ENCODE data around the gene GPATCH1. TPM values are rescaled to one million over a fixed set of nuclear protein-coding genes. Genes with fewer than 3 reads are reported as not detected.

GPATCH1 gene
- total and polyA plus RNA-seq, 10 of the 15 experiments (the other 5 are each of a cell fraction or from before 2014, with no cell fraction given) = 4.5 to 9.6 (median 7.2) TPM

GRCh38 chr19:33124207-33125098, 43.5 kb downstream of the GPATCH1 start:
- ATAC-seq (no peak), FAIRE-seq (no peak), DNase-seq (ENCODE audit: low read depth, low spot score) (no peak)
- Histone ChIP-seq H3K27ac (ENCODE audit: control insufficient read depth, insufficient read depth) (no peak overlapping the region), H4K20me1 (ENCODE audit: control insufficient read depth, insufficient read depth) (no peaks in the 10 kb centered on the region), H3K9ac (ENCODE audit: control insufficient read depth, insufficient read depth, low read length) (no peak overlapping the region), H3K4me3 (no peak overlapping the region), H3K79me2 (ENCODE audit: control insufficient read depth, insufficient read depth, low read length) (no peaks in the 10 kb centered on the region), H3K9me3 (replicated peaks; ENCODE audit: control insufficient read depth, insufficient read depth, low read length) (no peaks in the 10 kb centered on the region), H2AFZ (ENCODE audit: control insufficient read depth, low read depth, low read length) (no peak overlapping the region), H3K4me2 (ENCODE audit: control insufficient read depth, insufficient read depth) (no peak overlapping the region), H3K36me3 (ENCODE audit: control insufficient read depth in 2 of 2, insufficient read depth in 2 of 2, low read length in 1 of 2) (no peaks in the 10 kb centered on the region; a peak in 1 of 4 replicates), H3K4me1 (ENCODE audit: control insufficient read depth, insufficient read depth, low read length) (no peaks in the 10 kb centered on the region), H3K27me3 (replicated peaks in 1 of 2; ENCODE audit: control insufficient read depth in 2 of 2, insufficient read depth in 2 of 2, low read length in 1 of 2) (no peaks in the 10 kb centered on the region)
- CTCF ChIA-PET = interaction anchor here (0.6 to 5.1 kb wide), 16 partner anchors 8 to 282 kb away, joined by 3 to 51 read pairs (median 5); no protein-coding TSS in a partner anchor
- intact Hi-C loops (cut with micrococcal nuclease; ENCODE audit: unreplicated experiment) (loop anchor here (5.0 kb wide), 2 partner anchors 53 to 283 kb away; no protein-coding TSS in a partner anchor), in situ Hi-C loops (cut with MboI) (no loop called here)
- 76% methylated on average over 10 of the region's 10 CpGs for WGBS (ENCODE audit: insufficient coverage, insufficient replicate concordance, low lambda C conversion rate, missing lambda C conversion rate)
- RAD21 ChIA-PET (ENCODE audit: unreplicated experiment) = interaction anchor here (0.7 to 1.0 kb wide), 2 partner anchors 60 to 66 kb away, joined by 3 read pairs; no protein-coding TSS in a partner anchor
- POLR2A ChIA-PET = interaction anchor here (0.5 to 0.7 kb wide), 2 partner anchors 14 to 151 kb away, joined by 3 read pairs; no protein-coding TSS in a partner anchor
- SMC1A ChIA-PET (ENCODE audit: uncharacterized antibody, unreplicated experiment) = interaction anchor here (0.6 to 2.6 kb wide), 3 partner anchors 52 to 196 kb away, joined by 3 to 8 read pairs (median 7); no protein-coding TSS in a partner anchor
- no TSS peak for BruUV-seq (replicated peaks)
- TF ChIP-seq JUNB (IDR thresholded peaks at IDR 0.05) (no peak), MEF2A (IDR thresholded peaks at IDR 0.05; ENCODE audit: insufficient read depth, low read depth, low read length) (no peak), RAD21 (IDR thresholded peaks at IDR 0.05; ENCODE audit: insufficient read depth, low read depth, low read length) (no peak), SIX5 (IDR thresholded peaks at IDR 0.05; ENCODE audit: low read depth, low read length, severe bottlenecking) (no peak), GATAD2B (conservative IDR thresholded peaks at IDR 0.05; ENCODE audit: low read depth) (no peak), CREB1 (IDR thresholded peaks at IDR 0.05; ENCODE audit: low read depth) (no peak), SPI1 (IDR thresholded peaks at IDR 0.05; ENCODE audit: borderline replicate concordance, insufficient read depth, low read depth, low read length) (no peak), SMARCA5 (IDR thresholded peaks at IDR 0.05) (no peak), SUZ12 (IDR thresholded peaks at IDR 0.05; ENCODE audit: unreplicated experiment) (no peak), SIN3A (IDR thresholded peaks at IDR 0.05; ENCODE audit: low read depth, low read length) (no peak), CEBPZ (IDR thresholded peaks at IDR 0.05; ENCODE audit: low read depth, low read length) (no peak), SMAD5 (IDR thresholded peaks at IDR 0.05; ENCODE audit: low read depth) (no peak), FOXM1 (IDR thresholded peaks at IDR 0.05; ENCODE audit: low read depth, low read length) (no peak), SRF (IDR thresholded peaks at IDR 0.05; ENCODE audit: low read depth in 2 of 2, low read length in 2 of 2) (no peak), ATF7 (IDR thresholded peaks at IDR 0.05; ENCODE audit: low read depth) (no peak), TBL1XR1 (IDR thresholded peaks at IDR 0.05; ENCODE audit: low read depth, low read length) (no peak)
- TF ChIP-seq, protein P1, sequence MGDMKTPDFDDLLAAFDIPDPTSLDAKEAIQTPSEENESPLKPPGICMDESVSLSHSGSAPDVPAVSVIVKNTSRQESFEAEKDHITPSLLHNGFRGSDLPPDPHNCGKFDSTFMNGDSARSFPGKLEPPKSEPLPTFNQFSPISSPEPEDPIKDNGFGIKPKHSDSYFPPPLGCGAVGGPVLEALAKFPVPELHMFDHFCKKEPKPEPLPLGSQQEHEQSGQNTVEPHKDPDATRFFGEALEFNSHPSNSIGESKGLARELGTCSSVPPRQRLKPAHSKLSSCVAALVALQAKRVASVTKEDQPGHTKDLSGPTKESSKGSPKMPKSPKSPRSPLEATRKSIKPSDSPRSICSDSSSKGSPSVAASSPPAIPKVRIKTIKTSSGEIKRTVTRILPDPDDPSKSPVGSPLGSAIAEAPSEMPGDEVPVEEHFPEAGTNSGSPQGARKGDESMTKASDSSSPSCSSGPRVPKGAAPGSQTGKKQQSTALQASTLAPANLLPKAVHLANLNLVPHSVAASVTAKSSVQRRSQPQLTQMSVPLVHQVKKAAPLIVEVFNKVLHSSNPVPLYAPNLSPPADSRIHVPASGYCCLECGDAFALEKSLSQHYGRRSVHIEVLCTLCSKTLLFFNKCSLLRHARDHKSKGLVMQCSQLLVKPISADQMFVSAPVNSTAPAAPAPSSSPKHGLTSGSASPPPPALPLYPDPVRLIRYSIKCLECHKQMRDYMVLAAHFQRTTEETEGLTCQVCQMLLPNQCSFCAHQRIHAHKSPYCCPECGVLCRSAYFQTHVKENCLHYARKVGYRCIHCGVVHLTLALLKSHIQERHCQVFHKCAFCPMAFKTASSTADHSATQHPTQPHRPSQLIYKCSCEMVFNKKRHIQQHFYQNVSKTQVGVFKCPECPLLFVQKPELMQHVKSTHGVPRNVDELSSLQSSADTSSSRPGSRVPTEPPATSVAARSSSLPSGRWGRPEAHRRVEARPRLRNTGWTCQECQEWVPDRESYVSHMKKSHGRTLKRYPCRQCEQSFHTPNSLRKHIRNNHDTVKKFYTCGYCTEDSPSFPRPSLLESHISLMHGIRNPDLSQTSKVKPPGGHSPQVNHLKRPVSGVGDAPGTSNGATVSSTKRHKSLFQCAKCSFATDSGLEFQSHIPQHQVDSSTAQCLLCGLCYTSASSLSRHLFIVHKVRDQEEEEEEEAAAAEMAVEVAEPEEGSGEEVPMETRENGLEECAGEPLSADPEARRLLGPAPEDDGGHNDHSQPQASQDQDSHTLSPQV (IDR thresholded peaks at IDR 0.05) = no peak
